Superior temporal gyrus (tissue), 1 donor: Measurements from ENCODE around the gene AREL1.
"Not testable (repeated sequence)": the region's sequence is repeated elsewhere in the genome, so short reads cannot be mapped to it uniquely, and the experiment has no call there.

Experiments used
- DNase-seq: peaks from one replicate; pipeline ENCODE4 v3.0.0-alpha.2; 2016; ENCODE audit errors: extremely low spot score

AREL1 gene

DNA sequence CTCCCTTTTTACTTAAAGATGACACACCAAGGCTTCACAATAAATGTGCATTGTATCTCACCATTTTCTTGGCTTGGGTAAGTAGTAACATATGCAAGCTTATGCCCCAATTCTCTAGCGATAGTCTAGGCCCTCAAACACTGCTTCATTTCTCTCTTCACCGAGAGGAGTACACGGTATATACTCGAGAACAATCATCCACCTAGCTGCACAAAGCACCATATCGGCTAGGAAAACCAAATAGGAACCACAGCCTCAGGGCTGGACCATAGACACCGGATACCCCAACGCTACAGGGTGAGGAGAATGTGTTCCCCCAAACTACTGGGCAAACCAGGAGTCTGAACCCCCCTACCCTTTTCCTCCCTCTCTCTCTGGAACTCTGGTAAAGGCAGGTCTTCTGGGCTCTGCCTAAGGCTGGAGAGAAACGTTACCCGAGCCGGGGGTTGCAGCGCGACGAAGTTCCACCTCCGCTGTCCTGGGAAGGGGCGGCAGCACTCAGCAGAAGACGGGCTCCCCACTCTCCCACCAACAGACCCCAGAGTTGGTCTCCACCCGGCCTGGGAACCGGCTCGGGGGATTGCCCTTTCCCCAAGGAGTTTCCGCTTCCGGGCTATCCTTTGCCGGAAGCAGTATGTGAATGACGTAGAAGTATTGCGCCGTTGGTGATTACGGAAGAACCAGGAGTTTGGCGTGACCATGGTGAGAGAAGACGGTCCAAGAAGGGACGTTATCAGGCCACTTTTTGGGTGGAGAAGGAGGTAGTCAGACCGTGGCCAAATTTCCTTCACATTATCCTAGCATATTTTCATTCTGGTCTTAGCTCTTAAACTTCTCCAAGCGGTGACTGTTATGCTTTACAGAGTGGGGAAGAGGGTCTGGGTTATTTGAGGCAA lies at the start of gene AREL1, which contains the start of gene FCF1:
Gene AREL1 (minus strand): TSS at position 582 of the 896 bp plus-strand sequence. CDS start 27,465 bp downstream, outside the sequence.
Gene FCF1 (plus strand): TSS at position 646 of the 896 bp plus-strand sequence. CDS start 54 bp downstream, at position 700.
- peak; percentile 99 for DNase-seq

- DNase-seq, result not testable (repeated sequence)
These were observed 45.6 kb upstream of the AREL1 start for GRCh38 chr14:74758505-74758904.

DNA sequence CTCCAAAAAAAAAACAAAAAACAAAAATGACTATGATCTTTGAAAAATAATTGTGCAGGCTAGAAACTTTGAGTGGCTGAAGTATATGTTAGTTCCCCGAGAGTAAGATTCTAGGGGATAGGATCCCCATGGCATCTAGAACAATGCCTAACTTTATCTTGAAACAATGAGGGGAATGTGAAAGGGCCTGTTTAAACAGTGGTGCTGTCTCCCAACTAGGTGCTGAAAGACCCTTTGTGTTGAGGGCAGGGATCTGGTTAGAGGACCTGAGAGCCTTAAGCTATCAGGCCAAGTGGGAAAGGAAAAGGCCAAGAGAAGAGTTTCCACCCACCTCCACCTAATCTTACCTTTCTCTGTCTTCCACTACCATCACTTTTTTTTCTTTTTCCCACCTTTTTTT lies 43.4 kb upstream of the AREL1 start:
- no peak for DNase-seq

- DNase-seq, result no peak
These were observed 42.0 kb upstream of the AREL1 start for GRCh38 chr14:74754899-74755298.

DNA sequence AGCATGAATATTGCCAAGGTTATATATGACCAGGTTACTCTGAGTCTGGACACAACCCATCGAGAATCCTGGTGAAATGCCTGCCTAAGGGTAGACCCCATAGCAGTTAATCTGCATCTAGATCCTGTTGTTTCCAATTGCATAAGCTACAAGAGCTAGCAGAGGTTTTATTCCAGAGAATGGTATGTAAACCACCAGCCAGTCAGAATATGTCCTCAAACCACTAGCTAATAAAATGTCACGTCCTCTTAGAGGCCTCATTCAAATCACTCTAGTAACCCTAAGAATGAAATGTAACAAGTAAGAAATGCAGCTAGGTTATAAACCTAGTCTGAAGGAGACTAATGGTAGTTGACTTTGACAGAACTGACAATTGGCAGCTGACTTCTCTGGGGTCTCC lies 41.3 kb upstream of the AREL1 start:
- no peak for DNase-seq

DNA sequence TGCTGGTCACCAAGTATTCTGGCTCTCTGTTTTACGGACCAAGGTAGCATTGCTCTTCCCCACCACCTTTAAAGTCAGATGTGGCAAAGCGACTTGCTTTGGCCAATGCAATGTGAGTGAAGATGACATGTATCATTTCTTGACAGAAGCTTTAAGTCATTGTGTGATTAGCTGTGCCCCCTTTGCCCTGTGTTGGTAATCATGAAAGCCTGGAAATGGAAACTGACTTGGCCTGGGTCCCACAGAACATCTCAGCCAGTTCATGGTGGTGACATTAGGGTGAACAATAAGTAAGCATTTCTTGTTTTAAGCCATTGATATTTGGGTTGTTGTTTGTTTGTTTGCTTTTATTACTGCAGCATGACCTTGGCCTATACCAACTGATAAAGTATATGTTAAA lies 34.4 kb upstream of the AREL1 start:
- no peak for DNase-seq

DNA sequence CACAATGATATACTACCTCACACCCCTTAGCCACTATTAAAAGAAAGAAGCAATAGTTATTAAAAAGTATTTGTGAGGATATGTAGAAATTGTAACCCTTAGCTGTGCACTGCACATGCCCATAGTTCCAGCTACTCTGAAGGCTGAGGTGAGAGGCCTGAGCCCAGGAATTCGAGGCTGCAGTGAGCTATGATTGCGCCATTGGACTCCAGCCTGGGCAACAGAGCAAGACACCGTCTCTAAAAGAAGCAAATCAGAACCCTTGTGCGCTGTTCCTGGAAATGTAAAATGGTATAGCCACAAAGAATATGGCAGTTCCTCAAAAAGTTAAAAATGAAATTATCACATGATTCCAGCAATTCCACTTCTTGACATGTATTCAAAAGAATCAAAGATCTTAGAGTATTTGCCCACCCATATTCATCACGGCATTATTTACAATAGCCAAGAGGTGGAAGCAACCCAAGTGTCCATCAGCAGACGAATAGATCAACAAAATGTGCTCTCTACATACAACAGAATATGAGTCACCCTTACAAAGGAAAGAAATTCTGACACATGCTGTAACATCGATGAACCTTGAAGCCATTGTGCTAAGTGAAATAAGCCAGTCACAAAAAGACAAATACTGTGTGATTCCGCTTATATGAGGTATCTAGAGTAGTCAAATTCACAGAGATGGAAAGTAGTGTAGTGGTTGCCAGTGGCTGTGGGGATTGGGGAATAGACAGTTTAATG lies 26.6 kb upstream of the AREL1 start:
- DNase-seq, result no peak

DNA sequence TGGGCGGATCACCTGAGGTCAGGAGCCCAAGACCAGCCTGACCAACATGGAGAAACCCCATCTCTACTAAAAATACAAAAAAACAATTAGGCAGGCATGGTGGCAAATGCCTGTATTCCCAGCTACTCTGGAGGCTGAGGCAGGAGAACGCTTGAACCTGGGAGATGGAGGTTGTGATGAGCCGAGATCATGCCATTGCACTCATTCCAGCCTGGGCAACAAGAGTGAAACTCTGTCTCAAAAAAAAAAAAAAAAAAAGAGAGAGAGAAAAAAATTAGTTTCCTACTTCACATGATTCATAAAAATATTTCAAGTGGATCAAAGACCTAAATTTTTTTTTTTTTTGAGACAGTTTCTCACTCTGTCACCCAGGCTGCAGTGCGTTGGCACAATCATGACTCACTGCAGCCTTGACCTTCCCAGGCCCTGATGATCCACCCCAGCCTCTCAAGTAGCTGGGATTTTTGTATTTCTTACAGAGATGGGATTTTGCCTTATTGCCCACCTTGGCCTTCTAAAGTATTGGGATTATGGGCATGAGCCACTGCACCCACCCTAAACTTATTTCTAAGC lies 25.0 kb upstream of the AREL1 start:
- no peak for DNase-seq

GRCh38 chr14:74735125-74735524 lies 22.2 kb upstream of the AREL1 start:
- no peak for DNase-seq

- DNase-seq, result no peak
These were observed 20.3 kb upstream of the AREL1 start for GRCh38 chr14:74733221-74733620.

GRCh38 chr14:74732387-74732786 lies 19.5 kb upstream of the AREL1 start:
- no peak for DNase-seq

- no peak for DNase-seq
These were observed 10.3 kb upstream of the AREL1 start for GRCh38 chr14:74723134-74723533.

- no peak for DNase-seq
These were observed 7.6 kb upstream of the AREL1 start for GRCh38 chr14:74720526-74720925.

DNA sequence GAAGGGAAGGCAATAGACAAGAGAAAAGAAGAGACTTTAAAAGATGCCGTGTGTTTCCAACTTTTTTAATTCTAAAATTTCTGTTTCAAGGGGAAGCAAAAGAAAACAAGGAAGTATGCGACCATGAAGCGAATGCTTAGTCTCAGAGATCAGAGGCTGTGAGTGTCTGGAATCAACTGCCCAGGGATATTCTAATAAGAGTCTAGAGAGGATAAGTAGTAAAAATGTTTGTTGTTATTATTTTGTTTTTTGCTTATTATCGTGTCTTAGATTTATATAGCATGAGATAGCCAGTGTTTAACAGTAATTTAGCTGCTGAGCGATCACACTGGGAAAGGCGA lies 485 bp upstream of the AREL1 start:
- no peak for DNase-seq

GRCh38 chr14:74711651-74712050 lies 1.2 kb downstream of the AREL1 start:
- DNase-seq, result no peak

DNA sequence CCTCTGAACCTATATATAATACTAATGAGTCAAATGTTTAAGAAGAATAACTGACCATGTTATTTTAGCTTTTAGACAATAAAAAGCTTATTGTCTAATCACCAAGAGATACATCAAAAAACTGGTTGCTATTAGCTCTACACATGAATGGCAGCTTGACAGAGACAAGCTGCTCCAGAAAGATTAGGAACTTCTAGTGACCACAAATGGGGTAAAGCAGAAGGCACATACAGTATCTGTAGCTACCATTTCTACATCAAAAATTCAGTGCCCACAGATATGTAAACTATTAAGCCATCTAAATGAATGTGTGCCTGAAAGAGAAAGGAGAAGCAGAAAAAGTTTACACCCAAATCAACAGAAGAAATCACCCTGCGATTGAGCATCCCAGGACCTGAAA lies 2.4 kb downstream of the AREL1 start:
- DNase-seq, result no peak

DNA sequence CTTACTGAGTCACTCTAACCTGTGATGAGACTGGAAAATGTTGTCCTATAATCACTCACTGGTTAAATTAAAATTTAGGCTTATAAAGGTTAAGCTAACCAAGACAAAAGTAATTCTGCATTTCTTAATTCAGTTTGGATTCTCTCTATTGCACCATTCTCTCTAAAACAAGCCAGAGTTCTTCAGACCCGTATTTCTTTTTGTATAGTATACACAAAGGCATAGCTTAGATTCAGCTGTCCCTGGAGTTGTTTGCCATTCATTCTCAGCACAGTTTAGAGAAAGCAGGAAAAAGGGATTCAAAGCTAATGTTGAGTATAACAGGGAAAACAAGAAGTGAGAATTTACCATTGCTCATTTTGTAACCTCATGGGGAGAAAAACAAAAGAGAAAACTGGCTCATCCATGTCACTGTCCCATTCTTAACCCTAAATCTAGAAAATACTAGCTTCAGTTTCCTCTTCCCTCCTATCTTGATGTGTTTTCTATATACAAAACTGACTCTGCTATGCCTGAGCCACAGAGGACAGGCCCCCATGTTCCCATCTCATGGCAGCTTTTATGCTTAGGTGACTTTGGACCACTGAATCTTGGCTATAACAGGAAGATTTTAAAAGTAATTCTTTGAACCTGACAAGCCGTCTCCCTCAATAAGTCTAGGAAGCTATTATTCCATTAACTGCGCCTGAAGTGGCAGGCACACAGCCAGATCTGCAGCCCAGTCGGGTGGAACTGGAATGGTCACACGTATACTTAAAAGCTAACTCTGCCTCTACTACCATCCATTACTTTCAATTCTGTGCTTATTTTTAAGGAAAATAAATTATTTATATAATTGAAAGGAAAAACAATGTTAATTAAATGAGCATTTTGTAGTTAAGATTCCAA lies 7.0 kb downstream of the AREL1 start:
- no peak for DNase-seq

- no peak for DNase-seq
These were observed 8.2 kb downstream of the AREL1 start for GRCh38 chr14:74704656-74705055.

DNA sequence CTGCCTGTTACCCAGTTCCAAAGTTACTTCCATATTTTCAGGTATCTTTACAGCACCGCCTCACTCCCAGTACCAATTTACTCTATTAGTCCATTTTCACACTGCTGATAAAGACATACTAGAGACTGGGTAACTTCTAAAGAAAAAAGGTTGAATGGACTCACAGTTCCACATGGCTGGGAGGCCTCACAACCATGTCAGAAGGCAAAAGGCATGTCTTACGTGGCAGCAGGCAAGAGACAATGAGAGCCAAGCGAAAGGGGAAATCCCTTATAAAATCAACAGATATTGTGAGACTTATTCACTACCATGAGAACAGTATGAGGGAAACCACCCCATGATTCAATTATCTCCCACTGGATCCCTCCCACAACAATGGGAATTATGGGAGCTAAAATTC lies 9.8 kb downstream of the AREL1 start:
- no peak for DNase-seq

DNA sequence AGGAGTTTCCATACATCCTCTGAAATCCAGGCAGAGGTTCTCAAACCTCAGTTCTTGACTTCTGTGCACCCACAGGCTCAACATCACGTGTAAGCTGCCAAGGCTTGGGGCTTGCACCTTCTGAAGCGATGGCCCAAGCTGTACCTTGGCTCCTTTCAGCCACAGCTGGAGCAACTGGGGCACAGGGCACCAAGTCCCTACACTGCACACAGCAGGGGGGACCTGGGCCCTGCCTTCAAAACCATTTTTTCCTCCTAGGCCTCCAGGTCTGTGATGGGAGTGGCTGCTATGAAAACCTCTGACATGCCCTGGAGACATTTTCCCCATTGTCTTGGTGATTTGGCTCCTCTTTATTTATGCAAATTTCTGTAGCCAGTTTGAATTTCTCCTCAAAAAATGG lies 10.6 kb downstream of the AREL1 start:
- DNase-seq, result no peak

DNA sequence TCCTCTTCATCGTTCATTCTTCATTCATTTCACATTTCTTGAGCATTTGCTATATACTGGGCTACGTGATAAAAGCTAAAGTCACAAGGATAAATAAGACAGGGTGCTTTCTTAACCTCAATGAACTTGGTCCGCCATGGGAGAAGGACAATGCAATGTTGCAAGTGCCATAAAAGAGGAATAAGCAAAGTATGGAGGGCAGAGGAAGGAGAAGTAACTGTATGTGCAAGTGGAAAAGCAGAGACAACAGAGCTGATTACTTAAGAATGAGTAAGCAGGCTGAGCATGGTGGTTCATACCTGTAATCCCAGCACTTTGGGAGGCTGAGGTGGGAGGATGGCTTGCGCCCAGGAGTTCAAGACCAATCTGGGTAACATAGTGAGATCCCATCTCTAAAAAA lies 14.4 kb downstream of the AREL1 start:
- DNase-seq, result no peak

- no peak for DNase-seq
These were observed 14.9 kb downstream of the AREL1 start for GRCh38 chr14:74697976-74698375.
